Activated CD8-positive, alpha-beta memory T cell treated with anti-CD3 and anti-CD28 coated beads, Interleukin-2, amount 50 U/mL, for 1 hour (primary cell): ENCODE data around the gene CACNA2D3.
"Not testable (repeated sequence)": the region's sequence is repeated elsewhere in the genome, so short reads cannot be mapped to it uniquely, and the experiment has no call there.

Experiments
- DNase-seq: peaks from one replicate; pipeline ENCODE4 v3.0.0-alpha.2; 2020; ENCODE audit errors: extremely low read depth

Gene CACNA2D3

GRCh38 chr3:54122324-54123002, at the start of gene CACNA2D3:
CACNA2D3 (plus strand) TSS chr3:54122552.
- no peak for DNase-seq

GRCh38 chr3:54073386-54073785, 49.0 kb upstream of the CACNA2D3 start:
- DNase-seq, result no peak

- no peak for DNase-seq
Observed at GRCh38 chr3:54079314-54079713, 43.0 kb upstream of the CACNA2D3 start.

GRCh38 chr3:54079730-54080325, 42.5 kb upstream of the CACNA2D3 start:
- DNase-seq, result no peak

GRCh38 chr3:54083921-54084320, 38.4 kb upstream of the CACNA2D3 start:
- no peak for DNase-seq

GRCh38 chr3:54085936-54086335, 36.4 kb upstream of the CACNA2D3 start:
- no peak for DNase-seq

GRCh38 chr3:54086652-54087405, 35.5 kb upstream of the CACNA2D3 start:
- DNase-seq, result no peak

GRCh38 chr3:54087581-54088410, 34.6 kb upstream of the CACNA2D3 start:
- DNase-seq, result no peak

- no peak for DNase-seq
Observed at GRCh38 chr3:54093491-54094248, 28.7 kb upstream of the CACNA2D3 start.

- no peak for DNase-seq
Observed at GRCh38 chr3:54094926-54095325, 27.4 kb upstream of the CACNA2D3 start.

- DNase-seq, result no peak
Observed at GRCh38 chr3:54099381-54099780, 23.0 kb upstream of the CACNA2D3 start.

- no peak for DNase-seq
Observed at GRCh38 chr3:54104084-54104483, 18.3 kb upstream of the CACNA2D3 start.

GRCh38 chr3:54116129-54116528, 6.2 kb upstream of the CACNA2D3 start:
- DNase-seq, result not testable (repeated sequence)

GRCh38 chr3:54120657-54121413, 1.5 kb upstream of the CACNA2D3 start:
- no peak for DNase-seq

- DNase-seq, result no peak
Observed at GRCh38 chr3:54121414-54122323, 683 bp upstream of the CACNA2D3 start.

GRCh38 chr3:54123003-54123775, 837 bp downstream of the CACNA2D3 start:
- no peak for DNase-seq

GRCh38 chr3:54123776-54124196, 1.4 kb downstream of the CACNA2D3 start:
- no peak for DNase-seq

GRCh38 chr3:54125300-54125699, 2.9 kb downstream of the CACNA2D3 start:
- no peak for DNase-seq

- no peak for DNase-seq
Observed at GRCh38 chr3:54126551-54126950, 4.2 kb downstream of the CACNA2D3 start.
